ENCODE data around the gene ALS2.

GRCh38 chr2:201809633-201810032 lies 28.9 kb upstream of the ALS2 start:
- TF ChIP-seq EZH2 (IDR thresholded peaks at IDR 0.05; ENCODE audit: borderline replicate concordance, insufficient read depth, low read depth, low read length, poor library complexity, severe bottlenecking) = no peak
- TF ChIP-seq, protein P1, sequence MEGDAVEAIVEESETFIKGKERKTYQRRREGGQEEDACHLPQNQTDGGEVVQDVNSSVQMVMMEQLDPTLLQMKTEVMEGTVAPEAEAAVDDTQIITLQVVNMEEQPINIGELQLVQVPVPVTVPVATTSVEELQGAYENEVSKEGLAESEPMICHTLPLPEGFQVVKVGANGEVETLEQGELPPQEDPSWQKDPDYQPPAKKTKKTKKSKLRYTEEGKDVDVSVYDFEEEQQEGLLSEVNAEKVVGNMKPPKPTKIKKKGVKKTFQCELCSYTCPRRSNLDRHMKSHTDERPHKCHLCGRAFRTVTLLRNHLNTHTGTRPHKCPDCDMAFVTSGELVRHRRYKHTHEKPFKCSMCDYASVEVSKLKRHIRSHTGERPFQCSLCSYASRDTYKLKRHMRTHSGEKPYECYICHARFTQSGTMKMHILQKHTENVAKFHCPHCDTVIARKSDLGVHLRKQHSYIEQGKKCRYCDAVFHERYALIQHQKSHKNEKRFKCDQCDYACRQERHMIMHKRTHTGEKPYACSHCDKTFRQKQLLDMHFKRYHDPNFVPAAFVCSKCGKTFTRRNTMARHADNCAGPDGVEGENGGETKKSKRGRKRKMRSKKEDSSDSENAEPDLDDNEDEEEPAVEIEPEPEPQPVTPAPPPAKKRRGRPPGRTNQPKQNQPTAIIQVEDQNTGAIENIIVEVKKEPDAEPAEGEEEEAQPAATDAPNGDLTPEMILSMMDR (IDR thresholded peaks at IDR 0.05) = no peak

Measured in B cell (primary cell).